Retinal pigment epithelial cell (primary cell): ENCODE data around the gene ALDOC.

ENCODE experiments used
- DNase-seq: peaks from one replicate; pipeline ENCODE4 v3.0.0-alpha.2; 2010; ENCODE audit warnings: low read depth
- H3K4me3 ChIP-seq: 2 replicates; pipeline ENCODE4 v1.5.1; 2011; ENCODE audit warnings: mild to moderate bottlenecking, low read length, control low read depth, moderate library complexity
- TF ChIP-seq, protein P1 (sequence below): conservative IDR thresholded peaks from 2 replicates; pipeline ENCODE4 v1.5.1; 2011; ENCODE audit warnings: low read depth, low read length, control low read depth, inconsistent platforms

The ALDOC gene

DNA sequence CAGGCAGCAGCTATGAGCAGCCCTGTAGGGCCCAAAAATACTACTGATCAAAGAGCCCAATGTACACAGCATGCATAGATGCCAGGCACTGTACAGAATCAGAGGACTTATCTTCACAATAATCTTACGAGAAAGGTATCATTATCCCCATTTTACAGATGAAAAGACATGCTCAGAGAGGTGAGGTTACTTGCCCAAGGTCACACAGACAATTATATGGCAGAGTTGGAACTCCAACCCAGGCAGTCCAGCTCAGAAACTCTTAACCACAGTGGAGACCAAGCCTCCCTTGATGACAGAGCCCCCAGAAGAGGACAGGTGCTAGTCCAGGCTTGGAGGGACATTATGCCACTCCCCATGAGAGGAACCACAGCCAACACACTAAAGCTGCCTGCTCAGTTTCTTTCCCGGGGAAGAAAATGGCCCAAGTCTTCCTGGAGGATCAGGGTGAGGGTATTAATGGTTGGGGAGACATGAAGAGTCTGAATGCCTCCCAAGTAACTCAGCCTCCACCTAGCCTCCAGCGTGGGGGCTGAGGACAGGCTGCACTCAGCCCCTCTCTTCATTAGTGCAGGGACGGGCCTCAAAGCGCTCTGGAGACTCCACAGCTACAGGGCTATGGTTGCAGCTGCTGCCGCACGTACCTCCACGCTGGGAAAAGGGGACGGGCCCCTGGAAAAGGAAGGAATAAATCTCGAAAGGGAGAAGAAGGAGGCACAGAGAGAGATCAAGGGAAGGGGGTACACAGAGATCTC is 25.1 kb downstream of the ALDOC start:
- TF ChIP-seq, protein P1, sequence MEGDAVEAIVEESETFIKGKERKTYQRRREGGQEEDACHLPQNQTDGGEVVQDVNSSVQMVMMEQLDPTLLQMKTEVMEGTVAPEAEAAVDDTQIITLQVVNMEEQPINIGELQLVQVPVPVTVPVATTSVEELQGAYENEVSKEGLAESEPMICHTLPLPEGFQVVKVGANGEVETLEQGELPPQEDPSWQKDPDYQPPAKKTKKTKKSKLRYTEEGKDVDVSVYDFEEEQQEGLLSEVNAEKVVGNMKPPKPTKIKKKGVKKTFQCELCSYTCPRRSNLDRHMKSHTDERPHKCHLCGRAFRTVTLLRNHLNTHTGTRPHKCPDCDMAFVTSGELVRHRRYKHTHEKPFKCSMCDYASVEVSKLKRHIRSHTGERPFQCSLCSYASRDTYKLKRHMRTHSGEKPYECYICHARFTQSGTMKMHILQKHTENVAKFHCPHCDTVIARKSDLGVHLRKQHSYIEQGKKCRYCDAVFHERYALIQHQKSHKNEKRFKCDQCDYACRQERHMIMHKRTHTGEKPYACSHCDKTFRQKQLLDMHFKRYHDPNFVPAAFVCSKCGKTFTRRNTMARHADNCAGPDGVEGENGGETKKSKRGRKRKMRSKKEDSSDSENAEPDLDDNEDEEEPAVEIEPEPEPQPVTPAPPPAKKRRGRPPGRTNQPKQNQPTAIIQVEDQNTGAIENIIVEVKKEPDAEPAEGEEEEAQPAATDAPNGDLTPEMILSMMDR, result no peak
- H3K4me3 ChIP-seq, result peak overlapping the region; percentile 68
- DNase-seq, result no peak

DNA sequence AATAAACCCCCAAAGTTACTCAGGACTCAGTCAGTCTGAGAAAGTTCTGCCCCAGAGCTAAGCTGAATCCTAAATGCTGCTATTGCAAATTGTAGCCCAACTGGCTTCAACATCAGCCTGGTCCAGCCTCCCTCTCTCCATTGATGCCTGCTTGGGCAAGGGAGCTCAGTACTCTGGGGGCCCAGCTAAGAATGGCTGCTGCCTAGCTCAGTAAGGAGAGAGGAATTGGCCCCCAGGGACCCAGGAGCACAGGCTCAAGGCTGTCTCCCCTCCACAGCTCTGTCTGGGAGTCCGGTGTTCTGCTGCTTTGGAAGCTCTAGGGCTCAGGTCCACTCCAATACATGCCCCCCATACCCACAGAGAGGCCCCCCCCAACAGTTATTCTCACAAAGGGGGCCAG is 25.8 kb downstream of the ALDOC start:
- TF ChIP-seq, protein P1, result no peak
- H3K4me3 ChIP-seq, result no peak overlapping the region
- no peak for DNase-seq

DNA sequence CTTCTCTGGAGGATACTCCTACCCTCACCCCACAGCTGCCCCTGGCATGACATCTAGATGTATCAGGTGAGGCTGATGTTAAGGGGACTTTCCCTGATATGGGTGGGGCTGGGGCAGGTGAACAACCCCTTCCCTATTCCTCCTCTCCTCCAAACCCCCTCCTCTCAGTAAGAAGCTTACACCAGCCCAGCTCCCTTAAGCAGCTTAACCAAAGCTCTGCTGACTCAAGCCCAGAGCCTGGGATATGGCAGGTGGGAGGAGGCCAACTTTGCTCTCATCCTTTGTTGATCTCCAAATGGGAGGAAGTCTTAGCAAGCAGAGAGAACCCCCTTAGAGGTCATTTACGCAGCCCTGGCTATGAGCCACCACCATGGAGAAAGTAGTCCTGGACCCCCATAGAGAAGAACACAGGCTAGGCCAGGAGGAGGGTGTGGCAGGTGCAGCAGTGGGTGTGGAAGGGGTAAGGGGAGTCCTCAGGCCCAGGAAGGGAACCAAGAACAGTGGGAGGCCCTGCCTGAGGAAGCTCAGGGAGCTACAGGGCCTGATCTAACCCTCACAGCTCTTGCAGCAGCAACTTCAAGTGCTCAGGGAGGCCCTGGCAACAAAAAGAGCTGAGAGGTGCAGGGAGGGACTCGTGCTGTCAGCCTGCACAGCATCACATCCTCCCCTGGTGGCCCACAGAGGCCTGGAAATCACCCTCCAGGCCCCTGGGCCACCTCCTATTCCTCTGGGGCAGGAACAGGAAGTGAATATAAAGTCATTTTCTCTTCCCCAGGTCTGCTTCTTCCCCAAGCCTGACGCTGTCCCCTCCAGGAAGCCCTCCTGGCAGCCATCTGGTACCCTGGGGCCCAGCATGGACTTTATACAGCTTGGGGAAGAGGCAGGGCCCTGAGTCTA is 27.2 kb downstream of the ALDOC start:
- no peak overlapping the region for H3K4me3 ChIP-seq
- TF ChIP-seq, protein P1, result no peak
- DNase-seq, result peak; percentile 75

DNA sequence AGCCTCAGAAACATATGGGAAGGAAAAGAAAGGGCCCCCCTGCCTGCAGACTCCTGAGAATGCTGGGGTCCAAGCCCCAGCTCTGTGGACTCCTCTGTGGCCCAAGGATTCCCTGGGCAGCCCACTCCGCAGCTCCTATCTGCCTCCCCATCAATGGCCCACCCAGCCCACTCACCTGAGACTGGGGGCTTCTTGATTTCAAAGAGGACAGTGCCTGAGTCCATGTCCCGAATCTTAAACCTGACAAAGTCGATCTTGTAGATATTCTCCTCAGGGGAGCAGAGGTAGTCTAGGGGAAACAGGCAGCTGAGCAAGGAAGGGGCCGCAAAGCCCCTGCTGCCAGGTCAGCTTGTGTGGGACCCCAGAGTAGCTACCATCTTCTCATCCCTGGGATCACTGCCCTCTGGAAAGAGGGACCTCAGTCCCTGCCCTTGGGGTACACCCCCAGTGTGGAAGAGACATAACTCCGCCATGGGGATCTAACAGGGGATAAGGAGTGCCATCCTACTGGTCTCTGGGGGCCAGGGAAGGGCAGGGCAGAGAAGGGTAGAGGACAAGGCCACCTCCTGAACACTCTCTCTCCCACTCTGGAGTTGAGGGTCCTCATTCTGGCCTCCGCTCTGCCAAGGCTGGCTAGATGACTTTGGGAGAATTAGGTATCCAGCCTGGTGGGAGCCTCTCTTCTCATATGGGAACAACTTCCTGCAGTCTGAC is 28.1 kb downstream of the ALDOC start:
- no peak overlapping the region for H3K4me3 ChIP-seq
- TF ChIP-seq, protein P1, result no peak
- DNase-seq, result no peak

DNA sequence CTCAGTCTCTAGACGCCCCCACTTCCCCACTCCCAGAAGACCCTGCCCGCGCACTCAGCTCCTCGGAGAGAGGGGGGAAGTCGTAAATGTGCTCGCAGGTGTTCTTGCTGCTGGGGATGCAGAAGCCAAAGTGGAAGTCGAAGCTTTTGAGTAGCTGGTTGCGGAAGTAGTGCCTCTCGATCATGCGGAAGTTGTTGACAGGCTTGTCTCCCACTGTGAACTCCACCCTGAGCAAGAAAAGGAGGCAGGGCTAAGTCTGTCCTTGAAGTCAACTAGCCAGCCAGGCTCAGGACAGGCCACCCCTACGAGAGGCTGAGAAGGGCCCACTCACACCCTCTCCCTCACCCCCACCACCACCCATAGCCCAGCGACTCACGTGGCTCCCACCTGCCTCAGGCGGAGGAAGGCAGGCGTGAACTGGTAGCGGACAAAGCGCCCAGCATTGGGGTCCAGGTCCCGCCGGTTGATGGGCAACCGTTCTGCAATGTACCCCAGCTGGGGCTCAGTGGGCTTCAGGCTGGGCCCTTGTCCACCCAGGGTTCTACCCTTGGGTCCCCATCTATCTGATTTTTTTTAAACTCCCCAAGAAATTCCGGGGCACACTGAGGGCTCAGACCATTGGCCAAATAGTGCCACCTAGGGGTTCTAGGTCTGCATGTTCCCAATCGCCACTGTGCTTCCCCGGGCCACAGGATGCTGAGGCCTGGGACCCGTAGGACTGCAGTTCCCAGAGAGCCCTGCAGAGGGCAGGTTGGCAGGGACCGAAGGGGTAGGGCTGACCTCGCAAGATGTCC is 28.9 kb downstream of the ALDOC start:
- TF ChIP-seq, protein P1, result peak; percentile 92
- DNase-seq, result no peak
- H3K4me3 ChIP-seq, result no peak overlapping the region

DNA sequence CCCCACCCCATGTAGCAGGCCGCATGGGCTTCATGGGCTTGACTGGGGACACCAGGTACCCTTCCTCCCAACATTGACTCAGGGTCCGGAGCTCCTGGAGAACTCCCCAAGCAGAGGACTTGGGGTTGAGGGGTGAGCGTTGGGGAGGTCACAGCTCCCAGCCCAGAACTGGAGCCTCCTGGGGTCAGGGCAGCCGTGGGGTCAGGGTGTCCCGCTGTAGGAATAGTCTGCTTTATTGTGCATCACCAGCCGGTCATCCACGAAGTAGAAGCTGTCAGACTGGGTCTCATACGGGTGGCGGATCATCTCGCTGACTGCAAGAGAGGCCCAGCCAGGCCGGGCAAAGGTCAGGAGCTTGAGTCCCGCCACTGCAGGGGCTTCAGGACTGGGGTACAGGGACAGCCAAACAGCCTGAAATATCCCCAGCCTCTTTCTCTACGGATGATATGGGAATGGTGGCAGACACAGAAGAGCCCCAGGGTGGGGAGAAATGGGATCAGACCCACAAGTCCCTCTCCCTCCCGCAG is 29.5 kb downstream of the ALDOC start:
- TF ChIP-seq, protein P1, result no peak
- no peak overlapping the region for H3K4me3 ChIP-seq
- no peak for DNase-seq
